HG03175 (cell line): Measurements from ENCODE around the gene ABTB2.
"Not testable (repeated sequence)": the region's sequence is repeated elsewhere in the genome, so short reads cannot be mapped to it uniquely, and the experiment has no call there.

ENCODE experiments used
- ATAC-seq: cut with Tn5 transposase; IDR thresholded peaks from one replicate; pipeline ENCODE4 v1.9.1; 2021; ENCODE audit warnings: mild to moderate bottlenecking, moderate library complexity; ENCODE audit not compliant: unreplicated experiment

The ABTB2 gene

DNA sequence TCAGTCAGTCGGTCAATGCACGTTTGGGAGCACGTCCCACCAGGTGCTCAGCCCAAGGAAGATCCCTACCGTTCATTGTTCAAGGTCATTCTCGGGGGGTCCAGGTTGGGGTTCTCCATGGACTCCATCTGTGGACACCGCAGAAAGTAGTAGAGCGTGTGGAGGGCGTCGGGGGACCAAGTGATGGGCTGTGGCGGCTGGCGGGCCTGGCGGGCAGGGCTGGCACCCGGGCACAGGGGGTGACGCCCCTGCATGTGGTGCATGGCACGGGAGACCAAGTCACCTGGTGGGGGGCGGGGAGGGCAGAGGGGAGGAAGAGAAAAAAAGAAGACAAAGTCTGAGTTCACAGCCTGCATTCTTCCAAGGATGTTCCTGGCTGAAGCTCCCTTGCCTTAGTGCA is 160.6 kb downstream of the ABTB2 start:
- ATAC-seq: no peak

DNA sequence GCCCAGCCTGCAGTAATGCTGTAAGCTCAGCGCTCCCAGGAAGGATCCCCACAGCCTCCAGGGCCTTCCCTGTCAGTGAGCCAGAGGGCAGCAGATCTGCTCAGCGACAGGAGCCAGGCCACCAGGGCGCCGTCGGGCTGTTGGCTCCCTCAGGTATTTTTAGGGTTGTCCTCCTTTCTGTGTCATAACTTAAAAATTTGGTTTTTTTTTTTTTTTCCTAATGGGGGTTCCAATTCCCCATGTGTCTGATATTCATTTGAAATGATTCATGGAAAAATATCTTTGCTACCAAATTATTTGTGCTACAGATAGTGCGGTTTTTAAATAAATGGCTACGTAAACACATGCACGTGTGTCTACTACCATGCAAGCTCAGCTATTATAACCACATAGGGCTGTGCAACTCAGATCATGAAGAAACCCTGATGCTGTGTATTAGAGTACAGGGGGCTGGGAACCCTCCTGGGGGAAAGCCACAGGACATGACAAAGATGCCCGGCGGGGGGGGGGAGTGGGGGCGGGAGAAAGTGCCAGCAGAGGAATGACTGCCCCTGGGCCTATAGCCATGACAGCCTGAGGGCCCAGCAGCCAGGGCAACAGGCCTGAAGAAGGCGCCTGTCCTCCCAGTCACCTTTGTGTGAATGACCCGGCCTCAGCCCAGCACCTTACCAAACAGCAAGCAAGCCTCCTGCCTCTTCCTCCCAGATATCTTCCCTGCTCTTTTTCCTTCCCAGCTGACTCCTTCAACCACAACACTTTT is 163.1 kb downstream of the ABTB2 start:
- ATAC-seq: no peak

DNA sequence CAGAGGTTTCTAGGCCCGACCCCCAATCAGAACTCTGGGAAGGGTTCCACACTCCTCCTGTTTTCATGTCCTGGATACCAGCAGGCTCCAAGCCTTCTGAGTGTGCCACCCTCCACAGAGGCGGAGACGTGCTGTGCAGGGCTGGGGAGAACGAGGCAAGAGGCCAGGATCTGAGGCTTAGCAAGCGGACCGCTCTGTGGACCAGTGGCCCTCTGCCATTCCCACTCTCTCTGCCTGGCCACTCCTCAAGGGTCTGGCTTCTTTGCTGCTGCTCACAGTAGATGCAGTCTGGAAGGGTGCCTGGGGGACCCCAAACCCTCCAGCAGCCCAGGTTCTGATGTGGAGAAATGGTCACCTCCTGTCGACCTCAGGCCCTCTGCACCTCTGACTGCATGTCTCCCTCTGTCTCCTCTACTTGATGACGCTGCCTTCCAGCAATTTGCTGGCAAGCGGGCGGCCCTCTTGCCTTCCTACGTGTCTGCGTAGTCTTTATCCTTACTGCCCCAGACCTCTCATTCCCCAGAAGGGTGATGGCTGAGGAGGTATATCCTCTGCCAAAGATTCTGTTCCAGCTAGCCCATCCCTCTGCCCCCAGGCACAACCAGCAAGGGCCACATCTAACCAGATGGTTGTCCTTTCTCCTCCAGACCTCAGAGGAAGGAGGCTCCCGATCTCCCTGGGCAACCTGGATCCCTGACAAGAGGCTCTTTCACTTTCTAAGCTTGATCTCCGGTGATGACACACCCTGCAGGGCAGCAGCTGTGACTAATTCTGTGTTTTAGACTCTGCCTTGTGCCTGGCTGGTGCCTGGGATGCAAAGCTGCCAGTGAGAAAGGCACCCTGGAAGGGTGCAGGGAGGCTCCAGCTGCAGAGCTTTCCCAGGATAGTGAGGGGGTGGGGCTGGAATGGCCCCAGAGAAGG is 165.1 kb downstream of the ABTB2 start:
- no peak for ATAC-seq

DNA sequence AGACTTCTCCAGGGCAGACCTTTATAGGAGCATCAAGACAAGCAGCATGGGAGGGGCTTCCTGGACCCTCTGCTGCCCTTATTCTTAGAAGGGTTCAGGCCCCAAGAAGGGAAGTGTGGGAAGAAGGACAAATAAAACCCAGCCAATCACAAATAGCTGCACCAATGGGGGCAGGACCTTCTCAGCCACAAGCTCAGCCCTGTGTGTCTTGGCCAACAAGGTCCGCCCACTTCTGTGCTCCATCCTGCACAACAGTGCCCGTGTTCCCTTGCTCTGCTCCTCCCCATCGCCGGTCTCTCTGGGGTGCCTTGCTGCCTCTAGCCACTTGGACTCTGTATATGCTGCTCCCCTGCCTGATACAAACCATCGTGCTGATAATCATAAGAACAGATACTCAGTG is 166.2 kb downstream of the ABTB2 start:
- ATAC-seq: no peak

DNA sequence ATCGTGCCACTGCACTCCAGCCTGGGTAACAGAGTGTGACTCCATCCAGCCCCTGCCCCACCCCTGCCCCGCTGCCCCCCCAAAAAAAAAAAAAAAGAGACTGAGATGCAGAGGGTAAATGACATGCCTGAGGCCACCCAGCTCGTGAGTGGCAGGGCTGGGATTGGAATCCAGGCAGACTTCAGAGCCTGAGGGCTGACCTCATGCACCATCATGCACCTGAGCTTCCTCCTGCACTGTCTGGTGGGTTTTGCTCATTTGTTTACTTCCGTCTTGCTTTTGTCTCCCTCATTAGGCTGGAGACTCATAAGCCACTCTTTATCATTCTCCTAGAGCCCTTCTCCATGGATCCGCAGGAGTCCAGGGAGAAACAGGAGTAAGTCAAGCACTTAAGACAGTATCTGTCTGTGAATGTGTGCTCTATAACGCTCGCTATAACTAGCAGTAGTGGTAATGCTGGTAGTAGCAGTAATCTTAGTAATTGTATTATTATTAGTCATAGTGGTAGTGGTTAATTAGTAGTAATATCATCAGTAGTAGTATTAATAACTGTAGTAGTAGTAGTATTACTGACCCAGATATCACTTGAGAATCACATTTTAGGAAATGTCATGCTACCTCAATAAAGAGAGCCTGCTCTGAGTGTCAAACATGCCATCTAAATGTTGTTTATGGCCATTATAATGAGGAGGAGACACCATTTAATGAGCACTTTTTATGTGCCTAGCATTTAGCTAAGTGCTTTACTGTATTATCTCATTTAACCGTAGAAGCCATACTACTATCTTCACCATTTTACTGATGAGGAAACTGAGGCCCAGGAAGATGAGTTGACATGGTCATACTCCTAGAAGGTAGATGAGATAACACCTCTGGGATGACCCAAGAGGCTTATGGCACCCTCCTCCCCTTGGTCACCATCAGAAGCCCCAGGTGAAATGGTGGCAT is 167.3 kb downstream of the ABTB2 start:
- no peak for ATAC-seq

DNA sequence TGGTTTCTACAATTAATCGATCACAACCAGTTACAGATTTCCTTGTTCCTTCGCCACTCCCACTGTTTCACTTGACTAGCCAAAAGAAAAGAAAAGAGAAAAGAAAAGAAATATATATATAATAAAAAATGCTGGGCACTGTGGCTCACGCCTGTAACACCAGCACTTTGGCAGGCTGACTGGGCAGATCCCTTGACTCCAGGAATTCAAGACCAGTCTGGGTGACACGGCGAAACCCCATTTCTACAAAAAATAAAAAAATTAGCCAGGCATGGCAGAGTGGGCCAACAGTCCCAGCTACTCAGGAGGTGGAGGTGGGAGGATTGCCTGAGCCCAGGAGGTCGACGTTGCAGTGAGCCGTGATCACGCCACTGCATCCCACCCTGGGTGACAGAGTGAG is 168.6 kb downstream of the ABTB2 start:
- no peak for ATAC-seq

DNA sequence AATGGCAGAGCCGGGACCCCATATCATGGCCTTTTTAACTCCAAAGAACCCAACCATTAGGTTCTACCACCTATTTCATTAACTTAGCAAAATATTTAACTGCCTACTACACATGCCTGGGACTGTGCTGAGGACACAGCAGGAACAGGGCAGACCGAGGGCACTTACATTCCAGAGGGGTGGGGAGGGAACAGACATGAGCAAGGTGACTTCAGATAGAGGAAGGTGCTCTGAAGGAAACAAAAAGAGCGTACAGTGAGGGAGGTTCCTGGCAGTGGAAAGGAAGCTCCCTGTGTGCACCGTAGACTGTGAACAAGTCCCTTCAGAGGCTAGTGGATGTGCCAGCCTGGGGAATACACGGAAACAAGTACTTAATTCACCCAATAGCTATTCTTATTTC is 169.6 kb downstream of the ABTB2 start:
- ATAC-seq: no peak

DNA sequence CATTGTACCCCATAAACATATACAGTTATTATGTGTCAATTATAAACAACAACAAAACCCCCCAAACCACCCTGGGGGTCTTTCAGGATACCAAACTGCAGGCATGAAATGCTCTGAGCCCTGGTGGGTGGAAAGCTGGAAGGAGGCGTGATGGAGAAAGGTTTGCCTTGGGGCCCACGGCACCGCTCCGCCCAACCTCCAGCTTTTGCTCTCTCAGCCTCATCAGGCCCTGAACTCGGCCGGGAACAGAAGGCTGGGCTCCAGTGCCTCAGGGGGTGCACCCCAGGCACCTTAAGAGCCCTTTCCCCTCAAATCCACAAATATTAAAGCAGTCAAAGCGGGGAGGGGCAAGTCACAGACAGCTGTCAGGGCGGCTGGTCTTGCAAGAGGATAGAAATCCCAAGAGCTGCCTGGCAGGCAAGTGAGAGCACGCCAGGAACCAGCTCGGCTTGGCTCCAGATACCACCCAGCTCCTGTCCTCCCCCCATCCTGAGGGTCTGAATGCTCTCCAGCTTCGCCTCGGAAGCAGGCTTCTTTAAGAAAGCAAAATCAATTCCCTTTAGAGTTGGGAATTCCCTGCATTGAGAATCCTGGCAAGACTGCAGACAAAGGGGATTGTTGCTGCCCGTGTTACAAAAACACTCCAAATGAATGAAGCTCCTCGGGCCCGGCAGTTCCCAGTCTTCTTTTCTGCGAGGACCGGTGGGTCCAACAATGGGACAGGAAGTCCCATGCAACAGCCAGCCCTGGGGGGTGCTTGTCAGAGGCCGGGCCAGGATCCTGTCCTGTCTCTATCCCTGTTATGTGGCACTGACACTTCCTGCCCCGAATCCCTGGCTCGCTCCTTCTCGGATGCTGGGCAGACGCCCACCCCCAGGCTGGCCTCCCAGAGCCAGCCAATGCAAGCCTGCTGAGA is 171.6 kb downstream of the ABTB2 start:
- no peak for ATAC-seq

DNA sequence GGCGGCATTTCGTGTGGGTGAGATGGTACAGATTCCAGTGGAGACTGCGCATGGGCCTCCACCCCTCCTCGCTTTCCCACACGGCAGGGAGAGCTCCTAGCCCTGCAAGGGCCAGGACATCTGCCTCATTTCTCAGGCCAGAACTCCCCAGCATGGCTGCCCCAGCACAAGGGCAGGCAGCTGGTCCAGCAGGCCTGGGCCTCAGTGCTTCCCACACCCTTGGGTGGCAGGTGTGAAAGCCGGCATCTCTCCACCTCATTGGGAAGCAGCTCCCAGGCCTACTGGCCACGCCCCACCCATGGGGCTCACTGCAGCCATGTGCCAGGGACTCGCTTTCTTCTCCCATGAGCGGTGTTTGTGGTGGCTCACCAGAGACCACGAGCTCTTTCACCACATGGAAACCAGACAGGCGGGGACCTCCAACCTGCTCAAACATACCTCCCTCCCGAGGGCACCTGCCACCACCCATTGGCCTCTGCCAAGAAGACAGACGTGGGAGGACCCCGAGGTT is 173.2 kb downstream of the ABTB2 start:
- no peak for ATAC-seq

DNA sequence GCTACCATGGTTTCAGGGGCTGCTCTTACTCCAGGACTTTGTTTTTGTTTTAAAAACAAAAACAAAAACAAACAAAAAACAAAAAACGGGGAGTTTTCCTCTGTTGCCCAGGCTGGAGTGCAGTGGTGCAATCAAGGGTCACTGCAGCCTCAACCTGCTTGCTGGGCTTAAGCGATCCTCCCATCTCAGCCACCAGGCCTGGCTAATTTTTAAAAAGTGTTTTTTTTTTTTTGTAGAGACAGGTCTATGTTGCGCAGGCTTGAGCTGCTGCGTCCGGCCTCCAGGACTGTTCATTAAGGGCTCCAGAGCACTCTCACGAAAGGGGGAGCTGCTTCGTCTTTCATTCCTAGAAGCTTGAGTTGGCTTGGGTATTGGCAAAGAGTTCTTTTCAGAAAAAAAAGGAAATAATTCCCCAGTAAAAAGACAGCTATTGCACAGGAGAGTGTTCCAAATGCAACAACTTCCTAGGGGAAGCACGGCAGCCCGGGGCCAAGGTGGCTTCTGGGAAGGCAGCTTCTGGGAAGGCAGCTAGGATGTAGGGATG is 173.9 kb downstream of the ABTB2 start:
- ATAC-seq: no peak

DNA sequence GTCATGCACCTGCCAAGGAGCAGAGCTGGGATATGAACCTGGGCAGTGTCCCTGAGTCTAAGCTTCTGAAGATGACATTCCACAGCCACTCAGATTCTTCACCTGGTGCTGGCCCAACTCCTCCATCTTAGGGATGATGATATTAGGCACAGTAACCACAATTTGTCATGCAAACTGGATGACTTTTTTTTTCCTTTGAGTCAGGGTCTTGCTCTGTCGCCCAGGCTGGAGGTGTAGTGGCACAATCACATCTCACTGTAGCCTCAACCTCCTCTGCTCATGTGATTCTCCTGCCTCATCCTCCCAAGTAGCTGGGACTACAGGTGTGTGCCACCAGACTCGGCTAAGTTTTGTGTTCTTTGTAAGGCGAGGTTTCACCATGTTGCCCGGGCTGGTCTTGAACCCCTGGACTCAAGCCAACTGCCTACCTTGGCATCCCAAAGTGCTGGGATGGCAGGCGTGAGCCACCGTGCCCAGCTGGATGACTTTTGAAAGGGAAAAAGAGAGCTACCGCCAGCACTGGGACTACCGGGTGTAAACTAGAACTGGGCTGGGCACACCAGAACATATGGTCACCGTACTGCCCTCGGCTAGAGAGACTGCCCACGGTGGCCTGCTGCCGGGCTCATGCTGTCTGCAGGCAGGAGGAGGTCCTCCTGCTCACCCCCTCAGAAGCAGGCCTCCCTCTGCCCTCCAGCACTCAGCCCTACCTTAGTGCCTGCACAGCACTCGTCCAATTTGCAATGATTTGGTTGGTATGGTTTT is 174.7 kb downstream of the ABTB2 start:
- ATAC-seq: no peak

DNA sequence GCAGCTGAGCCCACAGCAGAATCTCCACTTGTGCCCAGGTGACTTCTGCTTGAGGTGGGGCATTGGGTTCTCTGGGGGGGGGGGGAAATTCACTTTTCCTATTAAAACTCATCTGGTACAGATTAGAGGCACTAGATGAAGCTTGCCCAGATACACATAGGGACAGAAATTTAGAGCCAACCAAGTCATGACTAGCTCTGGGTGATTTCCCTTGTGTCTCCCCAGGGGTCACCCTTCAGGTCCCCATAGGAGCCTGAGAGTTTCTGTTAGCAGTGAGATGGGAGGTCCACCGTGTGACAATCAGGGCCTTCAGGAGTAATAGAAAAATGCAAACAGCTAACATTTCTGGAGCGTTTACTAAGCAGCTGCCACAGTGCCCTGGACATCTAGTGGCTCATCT is 175.4 kb downstream of the ABTB2 start:
- no peak for ATAC-seq

DNA sequence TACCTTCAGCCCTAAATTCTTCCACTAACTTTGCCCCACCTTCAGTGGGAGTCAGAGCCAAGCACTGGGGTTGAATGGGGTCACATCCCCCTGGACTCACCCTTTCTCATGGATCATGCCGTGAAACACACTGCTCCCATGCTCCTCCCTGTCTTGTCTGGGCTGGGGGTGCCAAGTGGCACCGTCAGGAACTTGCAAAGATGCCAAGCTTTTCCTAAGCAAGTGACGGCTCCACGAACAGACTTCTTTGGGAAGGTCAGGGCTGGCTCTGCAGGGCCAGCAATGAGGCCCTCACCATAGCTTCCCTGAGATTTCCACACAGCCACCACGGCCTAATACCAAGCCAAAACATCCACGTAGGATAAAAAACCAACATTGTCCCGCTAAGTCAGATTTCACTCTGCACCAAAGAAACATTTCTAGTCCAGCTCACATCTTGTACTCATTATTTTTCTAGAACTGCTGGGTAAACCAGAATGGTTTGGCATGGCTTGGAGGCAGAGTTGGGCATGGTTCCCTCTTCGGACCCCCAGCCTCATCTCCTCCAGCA is 175.9 kb downstream of the ABTB2 start:
- no peak for ATAC-seq

DNA sequence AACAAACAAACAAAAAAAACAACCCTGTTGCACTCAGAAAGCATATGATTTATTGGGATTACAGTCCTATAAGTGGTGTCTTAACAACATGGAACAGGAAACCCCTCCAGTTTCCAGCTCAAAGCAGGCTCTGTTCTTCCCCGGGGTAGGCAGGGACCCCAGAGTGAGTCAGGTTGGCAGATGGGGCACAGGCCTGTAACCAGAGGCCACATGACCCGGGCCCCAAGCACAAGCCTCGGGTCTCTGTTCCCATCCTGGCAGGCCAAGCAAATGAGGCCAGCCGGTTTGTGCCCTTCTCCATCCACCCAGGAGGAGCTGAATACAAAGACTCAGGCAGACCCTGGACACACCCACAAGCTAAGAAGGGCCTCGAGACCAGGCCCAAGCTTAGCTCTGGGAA is 176.6 kb downstream of the ABTB2 start:
- ATAC-seq: no peak

DNA sequence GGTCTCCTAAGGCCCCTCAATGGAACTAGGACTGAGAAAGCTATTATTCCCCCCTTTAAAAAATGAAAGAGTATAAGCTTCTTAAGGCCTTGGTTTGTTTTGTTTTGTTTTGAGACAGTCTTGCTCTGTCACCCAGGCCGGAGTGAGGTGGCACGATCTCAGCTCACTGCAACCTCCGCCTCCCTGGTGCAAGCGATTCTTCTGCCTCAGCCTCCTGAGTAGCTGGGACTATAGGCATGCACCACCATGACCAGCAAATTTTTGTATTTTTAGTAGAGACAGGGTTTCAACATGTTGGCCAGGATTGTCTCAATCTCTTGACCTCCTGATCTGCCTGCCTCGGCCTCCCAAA is 177.0 kb downstream of the ABTB2 start:
- not testable (repeated sequence) for ATAC-seq

DNA sequence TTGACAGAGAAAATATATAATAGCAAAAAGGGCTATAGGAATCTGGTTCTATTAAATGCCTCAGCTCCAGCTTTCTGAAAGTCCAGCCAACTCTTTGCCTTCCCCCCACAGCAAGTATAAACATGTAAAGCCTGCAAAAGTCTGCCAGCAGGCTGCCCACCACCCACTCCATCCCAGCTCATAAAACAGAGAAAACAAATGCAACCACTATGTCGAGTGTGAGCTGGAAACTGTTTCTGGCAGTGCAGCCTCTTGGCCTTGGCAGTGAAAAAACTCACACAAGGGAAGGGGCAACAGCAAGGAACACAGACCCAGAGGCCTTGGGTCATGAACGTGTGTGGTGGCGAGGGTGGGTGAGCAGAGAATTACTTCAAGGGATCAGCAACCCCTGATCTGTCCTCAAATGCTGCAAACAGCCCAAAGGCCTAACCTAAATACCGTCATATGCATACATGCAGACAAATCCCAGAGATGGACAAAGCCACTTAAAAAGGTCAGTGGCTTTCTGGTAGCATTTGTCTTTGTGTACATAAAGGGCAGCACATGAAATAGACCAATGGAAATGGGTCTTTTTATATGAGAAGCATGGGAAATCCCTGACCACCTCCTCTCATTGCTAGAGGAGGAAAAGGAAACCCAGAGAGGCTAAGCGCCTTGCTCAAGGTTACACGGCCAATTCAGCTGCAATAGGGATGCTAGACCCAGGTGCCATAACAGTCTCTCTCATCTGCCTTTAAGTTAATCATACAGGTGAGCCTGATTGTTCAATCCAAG is 177.6 kb downstream of the ABTB2 start:
- no peak for ATAC-seq

DNA sequence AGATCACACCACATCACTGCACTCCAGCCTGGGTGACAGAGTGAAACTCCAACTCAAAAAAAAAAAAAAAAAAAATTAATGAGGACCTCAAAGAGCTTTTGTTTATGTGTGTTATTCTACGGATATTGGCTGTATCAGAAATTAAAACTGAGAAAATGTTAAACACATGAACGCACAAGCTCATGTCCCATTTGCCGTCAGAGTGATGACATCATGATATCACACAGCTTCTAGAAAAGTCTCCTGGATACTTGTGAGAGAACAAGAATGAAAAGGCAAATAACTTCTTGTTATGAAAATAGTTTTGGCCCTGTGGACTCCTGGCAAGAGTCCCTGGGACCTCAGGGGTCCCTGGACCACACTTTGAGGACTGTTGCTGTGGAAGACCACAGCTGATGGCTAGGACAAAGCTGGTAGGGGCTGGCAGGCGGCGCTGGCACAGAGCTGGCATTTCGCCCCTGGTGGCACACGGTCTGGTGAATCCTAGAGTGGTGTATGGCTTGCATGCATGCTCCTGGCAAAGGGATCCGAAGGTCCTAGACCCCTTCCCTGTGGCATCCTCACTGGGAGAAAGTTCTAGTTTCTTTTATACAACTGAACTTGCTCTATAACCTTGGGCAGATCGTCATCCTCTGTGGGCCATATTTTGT is 178.7 kb downstream of the ABTB2 start:
- ATAC-seq: no peak
